ENCODE data around the gene CRELD2. TPM values are rescaled to one million over a fixed set of nuclear protein-coding genes. Genes with fewer than 3 reads are reported as not detected.
A peak's percentile ranks its signal among the peaks of the same experiment; 100 is the strongest.

Gene CRELD2
- total and polyA plus RNA-seq, 2 of the 13 experiments (the other 11 are each of a cell fraction or from before 2014, with no cell fraction given): 17.2 to 44.7 TPM

- TF ChIP-seq ZNF407 (CRISPR knock-in tag; IDR thresholded peaks at IDR 0.05; ENCODE audit: not compliant biosample characterization) (no peak), ZNF282 (IDR thresholded peaks at IDR 0.05; ENCODE audit: partially characterized antibody) (no peak), CHCHD3 (CRISPR knock-in tag; IDR thresholded peaks at IDR 0.05) (no peak), NFKBIZ (CRISPR knock-in tag; IDR thresholded peaks at IDR 0.05) (0 out of 2 replicates have a peak, but pooled peaks have one; percentile 56), ELF3 (CRISPR knock-in tag; IDR thresholded peaks at IDR 0.05) (peak; percentile 74), KLF6 (CRISPR knock-in tag; IDR thresholded peaks at IDR 0.05) (0 out of 2 replicates have a peak, but pooled peaks have one; percentile 44), POLR2AphosphoS5 (IDR thresholded peaks at IDR 0.05; ENCODE audit: low read depth, low read length) (0 out of 2 replicates have a peak, but pooled peaks have one; percentile 11), ZNF329 (CRISPR knock-in tag; IDR thresholded peaks at IDR 0.05; ENCODE audit: low read depth) (no peak), GPN1 (CRISPR knock-in tag; IDR thresholded peaks at IDR 0.05; ENCODE audit: borderline replicate concordance) (no peak), MZF1 (CRISPR knock-in tag; IDR thresholded peaks at IDR 0.05; ENCODE audit: borderline replicate concordance) (no peak), FOXM1 (CRISPR knock-in tag; IDR thresholded peaks at IDR 0.05) (no peak)
- TF ChIP-seq, protein P1, sequence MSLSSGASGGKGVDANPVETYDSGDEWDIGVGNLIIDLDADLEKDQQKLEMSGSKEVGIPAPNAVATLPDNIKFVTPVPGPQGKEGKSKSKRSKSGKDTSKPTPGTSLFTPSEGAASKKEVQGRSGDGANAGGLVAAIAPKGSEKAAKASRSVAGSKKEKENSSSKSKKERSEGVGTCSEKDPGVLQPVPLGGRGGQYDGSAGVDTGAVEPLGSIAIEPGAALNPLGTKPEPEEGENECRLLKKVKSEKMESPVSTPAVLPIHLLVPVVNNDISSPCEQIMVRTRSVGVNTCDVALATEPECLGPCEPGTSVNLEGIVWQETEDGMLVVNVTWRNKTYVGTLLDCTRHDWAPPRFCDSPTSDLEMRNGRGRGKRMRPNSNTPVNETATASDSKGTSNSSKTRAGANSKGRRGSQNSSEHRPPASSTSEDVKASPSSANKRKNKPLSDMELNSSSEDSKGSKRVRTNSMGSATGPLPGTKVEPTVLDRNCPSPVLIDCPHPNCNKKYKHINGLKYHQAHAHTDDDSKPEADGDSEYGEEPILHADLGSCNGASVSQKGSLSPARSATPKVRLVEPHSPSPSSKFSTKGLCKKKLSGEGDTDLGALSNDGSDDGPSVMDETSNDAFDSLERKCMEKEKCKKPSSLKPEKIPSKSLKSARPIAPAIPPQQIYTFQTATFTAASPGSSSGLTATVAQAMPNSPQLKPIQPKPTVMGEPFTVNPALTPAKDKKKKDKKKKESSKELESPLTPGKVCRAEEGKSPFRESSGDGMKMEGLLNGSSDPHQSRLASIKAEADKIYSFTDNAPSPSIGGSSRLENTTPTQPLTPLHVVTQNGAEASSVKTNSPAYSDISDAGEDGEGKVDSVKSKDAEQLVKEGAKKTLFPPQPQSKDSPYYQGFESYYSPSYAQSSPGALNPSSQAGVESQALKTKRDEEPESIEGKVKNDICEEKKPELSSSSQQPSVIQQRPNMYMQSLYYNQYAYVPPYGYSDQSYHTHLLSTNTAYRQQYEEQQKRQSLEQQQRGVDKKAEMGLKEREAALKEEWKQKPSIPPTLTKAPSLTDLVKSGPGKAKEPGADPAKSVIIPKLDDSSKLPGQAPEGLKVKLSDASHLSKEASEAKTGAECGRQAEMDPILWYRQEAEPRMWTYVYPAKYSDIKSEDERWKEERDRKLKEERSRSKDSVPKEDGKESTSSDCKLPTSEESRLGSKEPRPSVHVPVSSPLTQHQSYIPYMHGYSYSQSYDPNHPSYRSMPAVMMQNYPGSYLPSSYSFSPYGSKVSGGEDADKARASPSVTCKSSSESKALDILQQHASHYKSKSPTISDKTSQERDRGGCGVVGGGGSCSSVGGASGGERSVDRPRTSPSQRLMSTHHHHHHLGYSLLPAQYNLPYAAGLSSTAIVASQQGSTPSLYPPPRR (CRISPR knock-in tag; IDR thresholded peaks at IDR 0.05; ENCODE audit: borderline replicate concordance): peak; percentile 40; the same call in 1 of the 2 replicates
Measured at GRCh38 chr22:49951986-49952896, 33.8 kb downstream of the CRELD2 start (continued).

All from HepG2 (cell line).